ENCODE results near the gene ENG.

DNA sequence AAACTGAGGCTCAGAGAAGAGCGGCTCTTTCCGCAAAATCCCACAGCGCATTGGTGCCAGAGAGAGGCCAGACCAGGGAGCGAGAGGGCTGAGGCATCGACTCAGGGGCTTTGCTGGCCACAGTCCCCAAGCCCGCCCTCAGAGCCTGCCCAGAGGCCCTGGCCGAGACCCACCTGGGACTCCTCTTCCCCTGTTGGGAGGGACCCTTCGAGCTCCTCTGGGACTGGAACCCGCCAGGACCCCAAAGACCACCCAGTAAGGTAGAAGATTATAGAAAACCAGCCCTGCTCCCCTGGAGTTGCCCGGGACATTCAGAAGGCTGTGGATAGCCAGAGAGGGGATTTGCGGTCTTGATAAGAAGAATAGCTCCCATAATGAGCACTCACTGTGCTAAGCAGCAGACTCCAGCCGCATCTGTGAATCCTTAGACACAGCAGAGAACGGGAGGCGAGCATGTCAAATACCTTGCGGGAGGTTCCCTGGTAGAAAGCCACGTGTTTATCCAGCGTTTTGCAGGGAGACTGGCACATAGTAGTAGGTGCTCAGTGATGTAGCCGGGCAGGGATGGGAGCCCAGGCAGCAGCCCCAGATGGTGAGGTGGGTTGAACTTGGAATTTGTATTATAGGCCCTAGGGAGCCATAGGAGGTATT lies 23.7 kb upstream of the ENG start:
- TF ChIP-seq ISL1 (CRISPR knock-in tag; IDR thresholded peaks at IDR 0.05) (no peak), TOX (CRISPR knock-in tag; IDR thresholded peaks at IDR 0.05; ENCODE audit: borderline replicate concordance) (no peak), ZC3H10 (CRISPR knock-in tag; IDR thresholded peaks at IDR 0.05) (no peak), ZNF8 (CRISPR knock-in tag; IDR thresholded peaks at IDR 0.05) (no peak), ARNTL (CRISPR knock-in tag; IDR thresholded peaks at IDR 0.05; ENCODE audit: borderline replicate concordance, low read depth) (no peak), CREB5 (CRISPR knock-in tag; IDR thresholded peaks at IDR 0.05; ENCODE audit: low read depth) (no peak), ZNF565 (CRISPR knock-in tag; conservative IDR thresholded peaks at IDR 0.05; ENCODE audit: low read depth) (no peak)
- TF ChIP-seq, protein P1, sequence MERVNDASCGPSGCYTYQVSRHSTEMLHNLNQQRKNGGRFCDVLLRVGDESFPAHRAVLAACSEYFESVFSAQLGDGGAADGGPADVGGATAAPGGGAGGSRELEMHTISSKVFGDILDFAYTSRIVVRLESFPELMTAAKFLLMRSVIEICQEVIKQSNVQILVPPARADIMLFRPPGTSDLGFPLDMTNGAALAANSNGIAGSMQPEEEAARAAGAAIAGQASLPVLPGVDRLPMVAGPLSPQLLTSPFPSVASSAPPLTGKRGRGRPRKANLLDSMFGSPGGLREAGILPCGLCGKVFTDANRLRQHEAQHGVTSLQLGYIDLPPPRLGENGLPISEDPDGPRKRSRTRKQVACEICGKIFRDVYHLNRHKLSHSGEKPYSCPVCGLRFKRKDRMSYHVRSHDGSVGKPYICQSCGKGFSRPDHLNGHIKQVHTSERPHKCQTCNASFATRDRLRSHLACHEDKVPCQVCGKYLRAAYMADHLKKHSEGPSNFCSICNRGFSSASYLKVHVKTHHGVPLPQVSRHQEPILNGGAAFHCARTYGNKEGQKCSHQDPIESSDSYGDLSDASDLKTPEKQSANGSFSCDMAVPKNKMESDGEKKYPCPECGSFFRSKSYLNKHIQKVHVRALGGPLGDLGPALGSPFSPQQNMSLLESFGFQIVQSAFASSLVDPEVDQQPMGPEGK (CRISPR knock-in tag; IDR thresholded peaks at IDR 0.05; ENCODE audit: borderline replicate concordance) = no peak

All from SK-N-SH treated with all-trans-retinoic acid at 6 μM for 48 hours (cell line).